ENCODE measurements around the gene NOS1AP. TPM values are rescaled to one million over a fixed set of nuclear protein-coding genes. Genes with fewer than 3 reads are reported as not detected.

The NOS1AP gene
- total and polyA plus RNA-seq, 2 donors (not counting 3 experiments of a cell fraction or from before 2014, with no cell fraction given) = 1.3 to 5.4 TPM

GRCh38 chr1:162400790-162401355 lies 331.4 kb downstream of the NOS1AP start:
- no peak for FAIRE-seq
- POLR2A ChIA-PET = no interaction called here
- dilution Hi-C loops (cut with MboI; ENCODE audit: extremely low pct_ligation_motif_present, low sequenced_read_pairs) = no loop called here

More at GRCh38 chr1:162400790-162401355, 331.4 kb downstream of the NOS1AP start:
- H3K27ac ChIP-seq (ENCODE audit: insufficient read depth, low read depth, low read length) = no peak overlapping the region
- TF ChIP-seq MYC (IDR thresholded peaks at IDR 0.05; ENCODE audit: low read depth, low read length) (no peak), GATA2 (IDR thresholded peaks at IDR 0.05; ENCODE audit: insufficient read depth, insufficient read length, low read depth, low read length) (no peak), EZH2 (IDR thresholded peaks at IDR 0.05; ENCODE audit: borderline replicate concordance, low read depth, low read length, severe bottlenecking) (no peak), FOS (IDR thresholded peaks at IDR 0.05; ENCODE audit: borderline replicate concordance, insufficient read depth, low read length) (no peak), JUN (IDR thresholded peaks at IDR 0.05; ENCODE audit: borderline replicate concordance, insufficient read depth, insufficient read length, low read depth) (no peak), POLR2A (IDR thresholded peaks at IDR 0.05; ENCODE audit: low read depth, low read length) (no peak), POLR2AphosphoS5 (IDR thresholded peaks at IDR 0.05; ENCODE audit: insufficient read depth, low read depth, low read length) (no peak)
- TF ChIP-seq, protein P1, sequence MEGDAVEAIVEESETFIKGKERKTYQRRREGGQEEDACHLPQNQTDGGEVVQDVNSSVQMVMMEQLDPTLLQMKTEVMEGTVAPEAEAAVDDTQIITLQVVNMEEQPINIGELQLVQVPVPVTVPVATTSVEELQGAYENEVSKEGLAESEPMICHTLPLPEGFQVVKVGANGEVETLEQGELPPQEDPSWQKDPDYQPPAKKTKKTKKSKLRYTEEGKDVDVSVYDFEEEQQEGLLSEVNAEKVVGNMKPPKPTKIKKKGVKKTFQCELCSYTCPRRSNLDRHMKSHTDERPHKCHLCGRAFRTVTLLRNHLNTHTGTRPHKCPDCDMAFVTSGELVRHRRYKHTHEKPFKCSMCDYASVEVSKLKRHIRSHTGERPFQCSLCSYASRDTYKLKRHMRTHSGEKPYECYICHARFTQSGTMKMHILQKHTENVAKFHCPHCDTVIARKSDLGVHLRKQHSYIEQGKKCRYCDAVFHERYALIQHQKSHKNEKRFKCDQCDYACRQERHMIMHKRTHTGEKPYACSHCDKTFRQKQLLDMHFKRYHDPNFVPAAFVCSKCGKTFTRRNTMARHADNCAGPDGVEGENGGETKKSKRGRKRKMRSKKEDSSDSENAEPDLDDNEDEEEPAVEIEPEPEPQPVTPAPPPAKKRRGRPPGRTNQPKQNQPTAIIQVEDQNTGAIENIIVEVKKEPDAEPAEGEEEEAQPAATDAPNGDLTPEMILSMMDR (IDR thresholded peaks at IDR 0.05; ENCODE audit: extremely low read depth in 1 of 2, insufficient read depth in 1 of 2, low read depth in 1 of 2, low read length in 2 of 2) = no peak
- TF ChIP-seq, protein P2, sequence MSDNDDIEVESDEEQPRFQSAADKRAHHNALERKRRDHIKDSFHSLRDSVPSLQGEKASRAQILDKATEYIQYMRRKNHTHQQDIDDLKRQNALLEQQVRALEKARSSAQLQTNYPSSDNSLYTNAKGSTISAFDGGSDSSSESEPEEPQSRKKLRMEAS (IDR thresholded peaks at IDR 0.05; ENCODE audit: insufficient read depth, insufficient read length) = no peak
- H3K9me1 ChIP-seq (replicated peaks; ENCODE audit: control insufficient read depth, extremely low read depth, insufficient read depth, low read length) = no peaks in the 10 kb centered on the region
- no TSS peak for BruUV-seq (replicated peaks)
- no peaks in the 10 kb centered on the region for H4K20me1 ChIP-seq (replicated peaks; ENCODE audit: control insufficient read depth, extremely low read depth, insufficient read depth, low read length)
- peaks cover 5 to 13% of the 10 kb centered on the region in 2 experiments for H3K27me3 ChIP-seq (ENCODE audit: control insufficient read depth in 2 of 2, insufficient read depth in 2 of 2, low read length in 2 of 2)
- H3K9ac ChIP-seq (replicated peaks; ENCODE audit: extremely low read depth, insufficient read depth, low read length) = no peak overlapping the region
- no peaks in the 10 kb centered on the region for H3K9me3 ChIP-seq (replicated peaks; ENCODE audit: control insufficient read depth, insufficient read depth, low read length)
- no peak overlapping the region for H3K4me3 ChIP-seq (replicated peaks in 1 of 3; ENCODE audit: insufficient read depth in 1 of 3, low read depth in 1 of 3, low read length in 3 of 3)
- no peak overlapping the region for H2AFZ ChIP-seq (ENCODE audit: low read depth, low read length)
- H3K79me2 ChIP-seq (ENCODE audit: control insufficient read depth, insufficient read depth, low read length) = no peaks in the 10 kb centered on the region
- H3K4me1 ChIP-seq (ENCODE audit: control insufficient read depth, extremely low read depth, insufficient read depth, low read length) = peaks cover 3% of the 10 kb centered on the region
- DNase-seq (ENCODE audit: low read depth, low spot score) = no peak
- CTCF ChIA-PET = interaction anchor here (1.4 kb wide), 1 partner anchor 338 kb away, joined by 3 read pairs; no protein-coding TSS in a partner anchor
- H3K36me3 ChIP-seq (ENCODE audit: control insufficient read depth in 2 of 2, extremely low read depth in 1 of 2, insufficient read depth in 2 of 2, low read length in 2 of 2) = no peaks in the 10 kb centered on the region
- H3K4me2 ChIP-seq (ENCODE audit: insufficient read depth, low read length) = no peak overlapping the region
- intact Hi-C loops (cut with micrococcal nuclease) = no loop called here
